Measurements from ENCODE around the gene FUT2.
A peak's percentile ranks its signal among the peaks of the same experiment; 100 is the strongest.
"Not testable (repeated sequence)": the region's sequence is repeated elsewhere in the genome, so short reads cannot be mapped to it uniquely, and the experiment has no call there.

FUT2 gene

GRCh38 chr19:48716562-48717291 lies 21.0 kb downstream of the FUT2 start:
- DNase-seq (ENCODE audit: low read depth, low spot score) = no peak
- H3K4me3 ChIP-seq (ENCODE audit: low read length) = peak overlapping the region; percentile 19; the same call in 1 of the 2 replicates
- no peaks in the 10 kb centered on the region for H3K36me3 ChIP-seq (ENCODE audit: control insufficient read depth, insufficient read depth, low read length)
- no peaks in the 10 kb centered on the region for H3K27me3 ChIP-seq (ENCODE audit: control insufficient read depth, insufficient read depth, low read length)
- WGBS (ENCODE audit: insufficient coverage, insufficient read length) = no CpG with 5 or more reads among the region's 24 CpGs
- H3K27ac ChIP-seq (ENCODE audit: low read length) = no peak overlapping the region
- peaks cover 13% of the 10 kb centered on the region for H3K4me1 ChIP-seq (ENCODE audit: control insufficient read depth, insufficient read depth, low read length)
- H3K9me3 ChIP-seq (ENCODE audit: control insufficient read depth, insufficient read depth, low read length) = no peaks in the 10 kb centered on the region

GRCh38 chr19:48718106-48718505 lies 22.3 kb downstream of the FUT2 start:
- H3K9me3 ChIP-seq (ENCODE audit: control insufficient read depth, insufficient read depth, low read length); H3K36me3 ChIP-seq (ENCODE audit: control insufficient read depth, insufficient read depth, low read length); H3K4me3 ChIP-seq (ENCODE audit: low read length); H3K27ac ChIP-seq (ENCODE audit: low read length); DNase-seq (ENCODE audit: low read depth, low spot score); H3K27me3 ChIP-seq (ENCODE audit: control insufficient read depth, insufficient read depth, low read length): not testable (repeated sequence)
- no CpG with 5 or more reads among the region's 13 CpGs for WGBS (ENCODE audit: insufficient coverage, insufficient read length)
- H3K4me1 ChIP-seq (ENCODE audit: control insufficient read depth, insufficient read depth, low read length) = peaks cover 13% of the 10 kb centered on the region

- Histone ChIP-seq H3K9me3 (ENCODE audit: control insufficient read depth, insufficient read depth, low read length) (no peaks in the 10 kb centered on the region), H3K4me3 (ENCODE audit: low read length) (no peak overlapping the region), H3K36me3 (ENCODE audit: control insufficient read depth, insufficient read depth, low read length) (no peaks in the 10 kb centered on the region), H3K27ac (ENCODE audit: low read length) (no peak overlapping the region), H3K4me1 (ENCODE audit: control insufficient read depth, insufficient read depth, low read length) (peaks cover 13% of the 10 kb centered on the region), H3K27me3 (ENCODE audit: control insufficient read depth, insufficient read depth, low read length) (no peaks in the 10 kb centered on the region)
- no CpG with 5 or more reads among the region's 15 CpGs for WGBS (ENCODE audit: insufficient coverage, insufficient read length)
- DNase-seq (ENCODE audit: low read depth, low spot score) = no peak
Observed at GRCh38 chr19:48718711-48719231, 23.0 kb downstream of the FUT2 start.

DNA sequence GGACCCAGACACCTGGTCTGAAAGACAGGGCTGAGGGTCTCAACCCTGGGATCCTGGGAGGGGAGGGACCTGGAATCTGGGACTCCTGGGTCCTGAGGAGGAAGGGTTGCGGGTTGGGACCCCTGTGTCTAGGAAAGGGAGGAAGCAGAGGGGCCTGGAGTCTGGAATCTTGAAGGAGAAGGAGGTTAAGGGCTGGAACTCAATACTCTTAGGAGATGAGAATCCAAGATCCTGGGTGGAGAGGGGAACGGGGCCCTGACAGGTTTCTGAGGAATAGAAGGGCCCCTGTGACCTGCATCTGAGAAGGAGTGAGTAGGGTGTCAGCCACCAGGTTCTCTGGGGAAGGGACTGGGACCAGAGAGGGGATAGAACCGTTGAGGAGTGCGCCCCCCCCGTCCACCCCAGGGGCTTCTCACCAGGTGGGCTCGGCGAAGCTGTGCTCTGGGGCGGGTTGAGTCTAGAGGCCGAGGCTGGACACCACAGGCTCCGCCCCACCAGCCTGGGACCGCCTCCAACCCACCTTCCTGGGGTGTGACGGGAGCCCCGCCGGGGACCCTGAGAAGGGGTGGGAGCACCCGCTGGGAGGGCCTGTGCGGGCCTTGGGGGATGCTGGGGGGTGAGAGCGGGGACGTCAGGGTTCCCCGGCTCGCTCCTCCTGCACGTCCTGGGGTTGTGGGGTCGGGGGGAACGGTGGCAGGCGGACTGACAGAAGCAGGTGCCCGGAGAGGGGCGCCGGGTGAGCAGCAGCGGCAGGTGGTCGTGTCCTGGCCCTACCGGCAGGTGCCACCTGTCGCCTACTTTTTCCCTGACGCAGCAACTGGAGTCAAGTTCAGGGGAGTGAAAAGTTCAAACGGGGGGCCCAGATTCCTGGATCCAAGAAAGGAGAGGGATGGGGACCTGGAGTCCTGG lies 23.7 kb downstream of the FUT2 start, which contains the start of gene MAMSTR:
TSS of gene MAMSTR (minus strand) at position 463 of the 909 bp plus-strand sequence. CDS start 694 bp downstream, outside the sequence.
- no peak for DNase-seq (ENCODE audit: low read depth, low spot score)
- Histone ChIP-seq H3K36me3 (ENCODE audit: control insufficient read depth, insufficient read depth, low read length) (no peaks in the 10 kb centered on the region), H3K9me3 (ENCODE audit: control insufficient read depth, insufficient read depth, low read length) (no peaks in the 10 kb centered on the region), H3K27ac (ENCODE audit: low read length) (no peak within 1 kb of the TSS), H3K4me3 (ENCODE audit: low read length) (no peak within 1 kb of the TSS; the same call in 1 of the 2 replicates), H3K27me3 (ENCODE audit: control insufficient read depth, insufficient read depth, low read length) (no peaks in the 10 kb centered on the region), H3K4me1 (ENCODE audit: control insufficient read depth, insufficient read depth, low read length) (peaks cover 13% of the 10 kb centered on the region)
- no CpG with 5 or more reads among the region's 33 CpGs for WGBS (ENCODE audit: insufficient coverage, insufficient read length)

GRCh38 chr19:48720251-48720612 lies 24.5 kb downstream of the FUT2 start:
- Histone ChIP-seq H3K27me3 (ENCODE audit: control insufficient read depth, insufficient read depth, low read length) (no peaks in the 10 kb centered on the region), H3K36me3 (ENCODE audit: control insufficient read depth, insufficient read depth, low read length) (no peaks in the 10 kb centered on the region), H3K27ac (ENCODE audit: low read length) (no peak overlapping the region), H3K4me3 (ENCODE audit: low read length) (no peak overlapping the region), H3K4me1 (ENCODE audit: control insufficient read depth, insufficient read depth, low read length) (peaks cover 13% of the 10 kb centered on the region), H3K9me3 (ENCODE audit: control insufficient read depth, insufficient read depth, low read length) (no peaks in the 10 kb centered on the region)
- no CpG with 5 or more reads among the region's 12 CpGs for WGBS (ENCODE audit: insufficient coverage, insufficient read length)
- no peak for DNase-seq (ENCODE audit: low read depth, low spot score)

- Histone ChIP-seq H3K4me1 (ENCODE audit: control insufficient read depth, insufficient read depth, low read length) (peaks cover 10% of the 10 kb centered on the region), H3K4me3 (ENCODE audit: low read length) (peak overlapping the region; percentile 77), H3K9me3 (ENCODE audit: control insufficient read depth, insufficient read depth, low read length) (no peaks in the 10 kb centered on the region), H3K36me3 (ENCODE audit: control insufficient read depth, insufficient read depth, low read length) (no peaks in the 10 kb centered on the region), H3K27ac (ENCODE audit: low read length) (no peak overlapping the region), H3K27me3 (ENCODE audit: control insufficient read depth, insufficient read depth, low read length) (no peaks in the 10 kb centered on the region)
- no CpG with 5 or more reads among the region's 42 CpGs for WGBS (ENCODE audit: insufficient coverage, insufficient read length)
- DNase-seq (ENCODE audit: low read depth, low spot score) = peak; percentile 99
Observed at GRCh38 chr19:48720613-48721296, 25.0 kb downstream of the FUT2 start.

- H3K36me3 ChIP-seq (ENCODE audit: control insufficient read depth, insufficient read depth, low read length) = no peaks in the 10 kb centered on the region
- no CpG with 5 or more reads among the region's 11 CpGs for WGBS (ENCODE audit: insufficient coverage, insufficient read length)
- no peak overlapping the region for H3K4me3 ChIP-seq (ENCODE audit: low read length)
- H3K9me3 ChIP-seq (ENCODE audit: control insufficient read depth, insufficient read depth, low read length) = no peaks in the 10 kb centered on the region
- no peak for DNase-seq (ENCODE audit: low read depth, low spot score)
- no peaks in the 10 kb centered on the region for H3K27me3 ChIP-seq (ENCODE audit: control insufficient read depth, insufficient read depth, low read length)
- H3K27ac ChIP-seq (ENCODE audit: low read length) = no peak overlapping the region
- peaks cover 5% of the 10 kb centered on the region for H3K4me1 ChIP-seq (ENCODE audit: control insufficient read depth, insufficient read depth, low read length)
Observed at GRCh38 chr19:48722196-48722708, 26.5 kb downstream of the FUT2 start.

DNA sequence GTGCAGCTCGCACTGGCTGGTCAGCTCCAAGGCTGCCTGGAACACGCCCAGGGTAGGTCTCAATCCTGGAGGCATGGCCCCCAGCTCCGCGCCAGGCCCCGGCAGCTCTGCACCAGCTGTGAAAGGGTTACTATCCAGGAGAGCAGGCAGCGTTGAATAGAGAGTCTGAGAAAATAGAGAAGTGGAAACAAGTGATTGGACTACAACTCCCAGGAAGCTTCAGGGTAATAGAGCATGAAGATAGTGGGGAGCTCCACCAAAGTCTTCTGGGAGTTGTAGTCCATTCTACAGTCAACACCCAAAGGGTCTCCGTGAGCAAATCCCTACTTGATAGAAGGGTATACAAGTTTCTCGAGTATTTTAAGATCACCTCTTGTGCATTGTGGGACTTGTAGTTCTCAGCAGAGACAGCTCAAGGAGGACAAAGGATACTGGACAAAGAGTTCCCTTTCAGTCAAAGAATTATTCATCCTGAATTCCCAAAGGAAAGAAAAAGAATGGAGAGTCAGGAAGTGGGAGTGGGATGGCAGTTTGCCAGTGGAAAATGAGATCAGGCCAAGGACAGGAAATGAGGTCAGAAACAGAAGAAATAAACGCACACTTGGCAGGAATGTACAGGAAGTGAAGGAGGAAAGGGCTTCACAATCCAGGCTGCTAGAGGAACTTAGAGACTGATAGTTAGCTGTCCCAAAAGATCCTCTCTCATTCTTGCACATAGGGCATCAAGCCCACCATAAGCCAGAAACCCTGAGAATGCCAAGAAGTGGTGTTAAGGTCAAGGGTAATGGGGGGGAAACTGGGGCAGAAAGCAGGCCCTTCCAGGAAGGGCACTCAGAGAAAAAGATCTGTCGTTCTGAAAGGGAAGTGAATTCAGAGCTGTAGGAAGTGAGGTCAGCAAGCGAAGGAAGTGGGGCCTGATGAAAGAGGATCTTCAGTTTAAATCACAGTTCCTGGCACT lies 29.3 kb downstream of the FUT2 start:
- H3K27ac ChIP-seq (ENCODE audit: low read length) = no peak overlapping the region
- no peaks in the 10 kb centered on the region for H3K9me3 ChIP-seq (ENCODE audit: control insufficient read depth, insufficient read depth, low read length)
- H3K36me3 ChIP-seq (ENCODE audit: control insufficient read depth, insufficient read depth, low read length) = no peaks in the 10 kb centered on the region
- no peaks in the 10 kb centered on the region for H3K27me3 ChIP-seq (ENCODE audit: control insufficient read depth, insufficient read depth, low read length)
- DNase-seq (ENCODE audit: low read depth, low spot score) = no peak
- peaks cover 3% of the 10 kb centered on the region; the same call in 1 of the 2 replicates for H3K4me1 ChIP-seq (ENCODE audit: control insufficient read depth, insufficient read depth, low read length)
- no peak overlapping the region for H3K4me3 ChIP-seq (ENCODE audit: low read length)
- no CpG with 5 or more reads among the region's 11 CpGs for WGBS (ENCODE audit: insufficient coverage, insufficient read length)

DNA sequence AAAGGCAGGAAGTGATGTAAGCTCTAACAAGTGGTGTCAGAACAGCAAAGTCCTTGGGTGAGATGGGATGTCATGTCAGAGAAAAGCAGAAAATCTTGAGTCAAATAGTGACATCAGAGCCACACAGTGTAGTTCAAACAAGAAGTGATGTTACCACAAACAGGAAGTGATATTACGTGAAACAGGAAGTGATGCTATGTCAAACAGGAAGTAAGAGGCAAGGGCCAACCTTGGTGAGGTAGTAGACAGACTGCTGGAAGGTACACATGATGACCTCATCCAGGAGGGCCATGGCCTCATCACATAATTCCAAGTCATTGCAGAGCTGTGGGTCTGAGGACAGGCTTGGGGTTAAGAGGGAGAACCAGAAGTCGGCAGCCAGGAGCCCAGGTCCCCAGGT lies 30.8 kb downstream of the FUT2 start:
- Histone ChIP-seq H3K27me3 (ENCODE audit: control insufficient read depth, insufficient read depth, low read length) (no peaks in the 10 kb centered on the region), H3K4me3 (ENCODE audit: low read length) (no peak overlapping the region), H3K4me1 (ENCODE audit: control insufficient read depth, insufficient read depth, low read length) (0 out of 2 replicates have a peak, but pooled peaks cover 1% of the 10 kb centered on the region), H3K27ac (ENCODE audit: low read length) (no peak overlapping the region), H3K9me3 (ENCODE audit: control insufficient read depth, insufficient read depth, low read length) (no peaks in the 10 kb centered on the region), H3K36me3 (ENCODE audit: control insufficient read depth, insufficient read depth, low read length) (no peaks in the 10 kb centered on the region)
- no CpG with 5 or more reads among the region's 2 CpGs for WGBS (ENCODE audit: insufficient coverage, insufficient read length)
- no peak for DNase-seq (ENCODE audit: low read depth, low spot score)
